ENCODE results near the gene BAHCC1. TPM values are rescaled to one million over a fixed set of nuclear protein-coding genes. Genes with fewer than 3 reads are reported as not detected.

Gene BAHCC1
- total and polyA plus RNA-seq, 2 of the 4 experiments (the other 2 are of a cell fraction) = 0.36 to 7.8 TPM

- TF ChIP-seq ELK1 (IDR thresholded peaks at IDR 0.05; ENCODE audit: borderline replicate concordance, low read depth, low read length) = no peak
- TF ChIP-seq RCOR1 (IDR thresholded peaks at IDR 0.05; ENCODE audit: insufficient replicate concordance, low read length) = no peak
- TF ChIP-seq MAZ (IDR thresholded peaks at IDR 0.05; ENCODE audit: borderline replicate concordance, low read depth, low read length) = no peak
- no peak for TF ChIP-seq NFE2L2 (IDR thresholded peaks at IDR 0.05; ENCODE audit: low read depth, low read length)
These were observed 95.9 kb downstream of the BAHCC1 start (continued) for GRCh38 chr17:81491181-81491581.

- ChIA-PET POLR2A (ENCODE audit: unreplicated experiment) (interaction anchor here (0.6 to 1.2 kb wide), 2 partner anchors 20 to 357 kb away, joined by 4 to 6 read pairs; no protein-coding TSS in a partner anchor), CTCF (no interaction called here)
- H3K56ac ChIP-seq (ENCODE audit: extremely low read depth, insufficient read depth, low read length) = no peak overlapping the region
- no peak for TF ChIP-seq SMC3 (IDR thresholded peaks at IDR 0.05; ENCODE audit: low read depth, low read length)
- no peak for TF ChIP-seq NFE2L2 (IDR thresholded peaks at IDR 0.05; ENCODE audit: low read depth, low read length)
- TF ChIP-seq RFX5 (IDR thresholded peaks at IDR 0.05; ENCODE audit: low read depth, low read length) = no peak
- TF ChIP-seq BHLHE40 (IDR thresholded peaks at IDR 0.05; ENCODE audit: low read depth, low read length) = no peak
- TF ChIP-seq RCOR1 (IDR thresholded peaks at IDR 0.05; ENCODE audit: insufficient replicate concordance, low read length) = no peak
- TF ChIP-seq CHD1 (IDR thresholded peaks at IDR 0.05; ENCODE audit: low read depth, low read length) = no peak
- TF ChIP-seq CEBPB (IDR thresholded peaks at IDR 0.05; ENCODE audit: low read depth, low read length) = no peak
- TF ChIP-seq RAD21 (IDR thresholded peaks at IDR 0.05; ENCODE audit: low read length) = no peak
- TF ChIP-seq POLR2A (IDR thresholded peaks at IDR 0.05; ENCODE audit: low read depth, low read length) = no peak
- dilution Hi-C loops (cut with HindIII; ENCODE audit: low sequenced_read_pairs, unreplicated experiment) = no loop called here
- no peak overlapping the region for H3K4me2 ChIP-seq (ENCODE audit: low read depth, low read length)
- H2BK5ac ChIP-seq (ENCODE audit: low read depth, low read length, poor library complexity, severe bottlenecking) = no peak overlapping the region
- ATAC-seq (ENCODE audit: low read depth) = no peak
- H2AK5ac ChIP-seq (ENCODE audit: low read depth, low read length) = no peak overlapping the region
- H4K91ac ChIP-seq (ENCODE audit: insufficient read depth, low read depth, low read length) = no peak overlapping the region
- H3K36me3 ChIP-seq (ENCODE audit: control insufficient read depth, insufficient read depth, low read length) = no peaks in the 10 kb centered on the region
- H3K79me1 ChIP-seq (ENCODE audit: low read depth in 1 of 2, low read length in 2 of 2) = peaks cover 2 to 3% of the 10 kb centered on the region in 2 experiments; a peak in 2 of 4 replicates
- no peak overlapping the region for H3K4ac ChIP-seq (ENCODE audit: low read depth, low read length)
- H4K5ac ChIP-seq (ENCODE audit: low read depth, low read length) = no peak overlapping the region
- H2AK9ac ChIP-seq (replicated peaks; ENCODE audit: low read depth, low read length, poor library complexity) = no peak overlapping the region
- H3K9me3 ChIP-seq (ENCODE audit: control insufficient read depth, insufficient read depth, low read length) = no peaks in the 10 kb centered on the region
- peaks cover 2% of the 10 kb centered on the region for H3K9me1 ChIP-seq (ENCODE audit: insufficient read depth, low read length)
- no peak overlapping the region for H3K18ac ChIP-seq (ENCODE audit: low read depth, low read length)
- no peak overlapping the region for H2BK15ac ChIP-seq (ENCODE audit: low read depth, low read length)
- H3K14ac ChIP-seq (replicated peaks; ENCODE audit: low read depth, low read length) = no peak overlapping the region
- intact Hi-C loops (cut with micrococcal nuclease) = no loop called here
- H3K27me3 ChIP-seq (ENCODE audit: control insufficient read depth, insufficient read depth, low read length) = peaks cover 20% of the 10 kb centered on the region
- H2BK120ac ChIP-seq (ENCODE audit: low read depth, low read length) = no peak overlapping the region
- in situ Hi-C loops (cut with MboI; ENCODE audit: low sequenced_read_pairs) = no loop called here
- 20% methylated on average over 1 of the region's 5 CpGs; no CpG with 5 or more reads in 1 of the 2 experiments for WGBS, 2 experiments (ENCODE audit: extremely low coverage in 2 of 2, insufficient read length in 1 of 2)
- H3K9ac ChIP-seq (ENCODE audit: low read depth, low read length) = no peak overlapping the region
- no peak overlapping the region for H3K23ac ChIP-seq (ENCODE audit: low read depth, low read length)
- H2AFZ ChIP-seq (replicated peaks; ENCODE audit: low read length, poor library complexity) = no peak overlapping the region
- no peak for DNase-seq
- no peaks in the 10 kb centered on the region for H4K20me1 ChIP-seq (ENCODE audit: insufficient read depth, low read length)
- H4K8ac ChIP-seq (ENCODE audit: low read depth in 2 of 2, low read length in 2 of 2) = no peak overlapping the region
- no TSS peak for BruUV-seq (replicated peaks)
- H3K4me3 ChIP-seq (ENCODE audit: insufficient read depth, low read depth, low read length) = no peak overlapping the region
- peaks cover 4% of the 10 kb centered on the region; the same call in 1 of the 2 replicates for H3K4me1 ChIP-seq (ENCODE audit: control insufficient read depth, insufficient read depth, low read length)
- no peak overlapping the region for H3K27ac ChIP-seq (ENCODE audit: insufficient read depth, low read length)
- no peak overlapping the region for H2BK20ac ChIP-seq (ENCODE audit: low read depth, low read length)
These were observed 96.5 kb downstream of the BAHCC1 start for GRCh38 chr17:81491761-81492160.
